Ishikawa (cell line): ENCODE data around the gene CDC42BPG.
A peak's percentile ranks its signal among the peaks of the same experiment; 100 is the strongest.

Source experiments
- CEBPB ChIP-seq: IDR thresholded peaks from 2 replicates; pipeline ENCODE4 v1.6.1; 2012
- CREB1 ChIP-seq: IDR thresholded peaks from 2 replicates; pipeline ENCODE4 v1.6.1; 2012; ENCODE audit warnings: low read depth
- EGR1 ChIP-seq: IDR thresholded peaks from 2 replicates; pipeline ENCODE4 v1.6.1; 2012
- EP300 ChIP-seq: IDR thresholded peaks from 2 replicates; pipeline ENCODE4 v1.6.1; 2012; ENCODE audit warnings: borderline replicate concordance
- FOXM1 ChIP-seq: IDR thresholded peaks from 2 replicates; pipeline ENCODE4 v1.6.1; 2012; ENCODE audit warnings: low read depth, borderline replicate concordance
- MAX ChIP-seq: IDR thresholded peaks from 2 replicates; pipeline ENCODE4 v1.6.1; 2012
- NFIC ChIP-seq: IDR thresholded peaks from 2 replicates; pipeline ENCODE4 v1.6.1; 2012
- RAD21 ChIP-seq: IDR thresholded peaks from 2 replicates; pipeline ENCODE4 v1.6.1; 2012; ENCODE audit warnings: low read depth
- TAF1 ChIP-seq: IDR thresholded peaks from 2 replicates; pipeline ENCODE4 v1.6.1; 2012; ENCODE audit warnings: low read depth, mild to moderate bottlenecking
- TCF12 ChIP-seq: IDR thresholded peaks from 2 replicates; pipeline ENCODE4 v1.6.1; 2012; ENCODE audit warnings: low read depth
- TEAD4 ChIP-seq: IDR thresholded peaks from 2 replicates; pipeline ENCODE4 v1.6.1; 2012
- USF1 ChIP-seq: IDR thresholded peaks from 2 replicates; pipeline ENCODE4 v1.6.1; 2012
- YY1 ChIP-seq: IDR thresholded peaks from 2 replicates; pipeline ENCODE4 v1.6.1; 2012; ENCODE audit warnings: low read depth
- ZBTB7A ChIP-seq: IDR thresholded peaks from 2 replicates; pipeline ENCODE4 v1.6.1; 2012; ENCODE audit warnings: low read depth
- TF ChIP-seq, protein P1 (sequence below): IDR thresholded peaks from 2 replicates; pipeline ENCODE4 v1.6.1; 2012; ENCODE audit warnings: low read depth, mild to moderate bottlenecking

The CDC42BPG gene

GRCh38 chr11:64846998-64847666, 2.7 kb upstream of the CDC42BPG start:
- TF ChIP-seq YY1 (no peak), TEAD4 (no peak), MAX (peak; percentile 27; the same call in 1 of the 2 replicates), RAD21 (peak; percentile 98), NFIC (no peak), USF1 (no peak), EGR1 (no peak), CREB1 (no peak), CEBPB (no peak), TAF1 (no peak)

- TF ChIP-seq, protein P1, sequence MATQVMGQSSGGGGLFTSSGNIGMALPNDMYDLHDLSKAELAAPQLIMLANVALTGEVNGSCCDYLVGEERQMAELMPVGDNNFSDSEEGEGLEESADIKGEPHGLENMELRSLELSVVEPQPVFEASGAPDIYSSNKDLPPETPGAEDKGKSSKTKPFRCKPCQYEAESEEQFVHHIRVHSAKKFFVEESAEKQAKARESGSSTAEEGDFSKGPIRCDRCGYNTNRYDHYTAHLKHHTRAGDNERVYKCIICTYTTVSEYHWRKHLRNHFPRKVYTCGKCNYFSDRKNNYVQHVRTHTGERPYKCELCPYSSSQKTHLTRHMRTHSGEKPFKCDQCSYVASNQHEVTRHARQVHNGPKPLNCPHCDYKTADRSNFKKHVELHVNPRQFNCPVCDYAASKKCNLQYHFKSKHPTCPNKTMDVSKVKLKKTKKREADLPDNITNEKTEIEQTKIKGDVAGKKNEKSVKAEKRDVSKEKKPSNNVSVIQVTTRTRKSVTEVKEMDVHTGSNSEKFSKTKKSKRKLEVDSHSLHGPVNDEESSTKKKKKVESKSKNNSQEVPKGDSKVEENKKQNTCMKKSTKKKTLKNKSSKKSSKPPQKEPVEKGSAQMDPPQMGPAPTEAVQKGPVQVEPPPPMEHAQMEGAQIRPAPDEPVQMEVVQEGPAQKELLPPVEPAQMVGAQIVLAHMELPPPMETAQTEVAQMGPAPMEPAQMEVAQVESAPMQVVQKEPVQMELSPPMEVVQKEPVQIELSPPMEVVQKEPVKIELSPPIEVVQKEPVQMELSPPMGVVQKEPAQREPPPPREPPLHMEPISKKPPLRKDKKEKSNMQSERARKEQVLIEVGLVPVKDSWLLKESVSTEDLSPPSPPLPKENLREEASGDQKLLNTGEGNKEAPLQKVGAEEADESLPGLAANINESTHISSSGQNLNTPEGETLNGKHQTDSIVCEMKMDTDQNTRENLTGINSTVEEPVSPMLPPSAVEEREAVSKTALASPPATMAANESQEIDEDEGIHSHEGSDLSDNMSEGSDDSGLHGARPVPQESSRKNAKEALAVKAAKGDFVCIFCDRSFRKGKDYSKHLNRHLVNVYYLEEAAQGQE = no peak
- no peak; the same call in 1 of the 2 replicates for TF ChIP-seq MAX
- TF ChIP-seq ZBTB7A = no peak
- no peak for TF ChIP-seq CREB1
- TF ChIP-seq EP300 = no peak
- no peak for TF ChIP-seq EGR1
- no peak for TF ChIP-seq CEBPB
- TF ChIP-seq TEAD4 = no peak
- TF ChIP-seq YY1 = no peak
- TF ChIP-seq NFIC = no peak
- TF ChIP-seq USF1 = no peak
Measured at GRCh38 chr11:64845129-64845775, 799 bp upstream of the CDC42BPG start.

GRCh38 chr11:64843686-64844329, 645 bp downstream of the CDC42BPG start:
- TF ChIP-seq TCF12 = no peak
- no peak for TF ChIP-seq FOXM1
- no peak for TF ChIP-seq NFIC

- TF ChIP-seq NFIC = peak; percentile 35; the same call in 1 of the 2 replicates
- no peak for TF ChIP-seq FOXM1
- TF ChIP-seq TCF12 = peak; percentile 30; the same call in 1 of the 2 replicates
- no peak for TF ChIP-seq TEAD4
- no peak for TF ChIP-seq CREB1
- TF ChIP-seq MAX = peak; percentile 35; the same call in 1 of the 2 replicates
- TF ChIP-seq CEBPB = no peak; the same call in 1 of the 2 replicates
- 0 out of 2 replicates have a peak, but pooled peaks have one; percentile 19 for TF ChIP-seq YY1
- TF ChIP-seq, protein P1 = no peak
- no peak for TF ChIP-seq RAD21
- no peak for TF ChIP-seq TAF1
- no peak for TF ChIP-seq USF1
- peak; percentile 46; the same call in 1 of the 2 replicates for TF ChIP-seq EGR1
- no peak for TF ChIP-seq EP300
- TF ChIP-seq ZBTB7A = no peak; the same call in none of the 2 replicates
Measured at GRCh38 chr11:64842851-64843685, 1.4 kb downstream of the CDC42BPG start.
